NCI-H524 treated with DMSO at 0.1 percent for 48 hours (cell line): ENCODE measurements around the gene SHF.

ENCODE experiments used
- DNase-seq: peaks from one replicate; lab custom pipeline; 2025; lab: John Stamatoyannopoulos, UW

SHF gene

GRCh38 chr15:45199136-45199810 lies 11.5 kb upstream of the SHF start:
- no peak for DNase-seq

- DNase-seq, result peak; percentile 88
Observed at GRCh38 chr15:45198337-45199135, 10.8 kb upstream of the SHF start.

GRCh38 chr15:45197512-45197911 lies 9.7 kb upstream of the SHF start:
- no peak for DNase-seq

GRCh38 chr15:45187578-45187893 lies 230 bp downstream of the SHF start:
- DNase-seq, result no peak

- DNase-seq, result no peak
Observed at GRCh38 chr15:45186771-45187577, 792 bp downstream of the SHF start.

GRCh38 chr15:45185903-45186770 lies 1.6 kb downstream of the SHF start:
- DNase-seq, result no peak

GRCh38 chr15:45185069-45185779 lies 2.5 kb downstream of the SHF start:
- no peak for DNase-seq

GRCh38 chr15:45184562-45185041 lies 3.2 kb downstream of the SHF start:
- peak; percentile 39 for DNase-seq

- peak; percentile 94 for DNase-seq
Observed at GRCh38 chr15:45183511-45183910, 4.3 kb downstream of the SHF start.

GRCh38 chr15:45182996-45183395 lies 4.8 kb downstream of the SHF start:
- no peak for DNase-seq

- DNase-seq, result peak; percentile 96
Observed at GRCh38 chr15:45181491-45182285, 6.1 kb downstream of the SHF start.

- no peak for DNase-seq
Observed at GRCh38 chr15:45180648-45181436, 6.9 kb downstream of the SHF start.

- DNase-seq, result no peak
Observed at GRCh38 chr15:45180201-45180600, 7.6 kb downstream of the SHF start.

- no peak for DNase-seq
Observed at GRCh38 chr15:45179221-45179985, 8.4 kb downstream of the SHF start.

- no peak for DNase-seq
Observed at GRCh38 chr15:45177285-45177684, 10.5 kb downstream of the SHF start.

GRCh38 chr15:45174577-45174976 lies 13.2 kb downstream of the SHF start:
- DNase-seq, result no peak

GRCh38 chr15:45174069-45174468 lies 13.7 kb downstream of the SHF start:
- DNase-seq, result no peak

- no peak for DNase-seq
Observed at GRCh38 chr15:45171912-45172311, 15.9 kb downstream of the SHF start.
